CD4-positive, alpha-beta T cell treated with Interleukin-4 for 1 hour (primary cell): Measurements from ENCODE around the gene SCRN1.
A peak's percentile ranks its signal among the peaks of the same experiment; 100 is the strongest.
"Not testable (repeated sequence)": the region's sequence is repeated elsewhere in the genome, so short reads cannot be mapped to it uniquely, and the experiment has no call there.

Source experiments
- DNase-seq, 2 donors: peaks; one replicate each; pipeline ENCODE4 v3.0.0-alpha.2; 2020 to 2022

Gene SCRN1

GRCh38 chr7:29922921-29923700 is 66.5 kb downstream of the SCRN1 start:
- DNase-seq, result no peak

- peak; percentile 39 to 57 for DNase-seq
Observed at GRCh38 chr7:29921404-29922010, 68.1 kb downstream of the SCRN1 start.

DNA sequence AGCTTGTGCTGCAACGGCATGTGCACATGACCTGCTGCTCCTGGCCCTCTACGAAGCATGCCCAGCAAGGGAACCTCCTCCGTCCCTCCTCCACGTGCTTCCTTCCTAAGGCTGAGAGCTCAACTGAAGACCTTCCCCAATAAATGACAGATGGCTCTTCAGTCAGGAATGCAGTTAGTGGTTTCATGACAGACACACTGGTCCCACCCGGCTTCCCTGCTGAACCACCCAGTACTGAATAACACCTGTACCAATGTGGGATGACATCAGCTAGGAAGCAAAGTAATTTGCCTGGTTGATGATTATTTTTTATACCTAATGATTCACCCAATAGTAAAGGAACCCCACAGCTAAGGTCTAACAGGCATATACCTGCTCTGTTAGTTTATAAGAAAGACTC is 69.1 kb downstream of the SCRN1 start:
- no peak for DNase-seq

- no peak for DNase-seq
Observed at GRCh38 chr7:29919790-29920189, 69.8 kb downstream of the SCRN1 start.

DNA sequence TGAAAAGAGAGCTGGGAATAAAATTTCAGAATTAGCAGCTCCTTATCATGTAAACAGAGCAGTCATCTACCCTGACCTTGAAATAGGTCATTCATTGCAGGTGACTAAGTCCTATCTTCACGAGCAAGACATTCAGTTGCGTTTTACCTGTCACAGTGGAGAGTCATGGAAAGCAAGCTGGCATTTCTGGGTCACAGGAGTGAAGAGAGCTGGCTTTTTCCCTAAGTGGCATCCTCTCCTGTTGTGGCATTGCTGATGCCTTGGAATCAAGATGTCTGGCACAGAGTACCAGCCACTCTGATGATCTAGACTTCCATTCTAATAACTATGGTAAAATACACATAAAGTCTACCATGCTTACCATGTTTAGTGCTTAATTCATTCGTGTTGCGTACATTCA is 70.8 kb downstream of the SCRN1 start:
- DNase-seq, result no peak

DNA sequence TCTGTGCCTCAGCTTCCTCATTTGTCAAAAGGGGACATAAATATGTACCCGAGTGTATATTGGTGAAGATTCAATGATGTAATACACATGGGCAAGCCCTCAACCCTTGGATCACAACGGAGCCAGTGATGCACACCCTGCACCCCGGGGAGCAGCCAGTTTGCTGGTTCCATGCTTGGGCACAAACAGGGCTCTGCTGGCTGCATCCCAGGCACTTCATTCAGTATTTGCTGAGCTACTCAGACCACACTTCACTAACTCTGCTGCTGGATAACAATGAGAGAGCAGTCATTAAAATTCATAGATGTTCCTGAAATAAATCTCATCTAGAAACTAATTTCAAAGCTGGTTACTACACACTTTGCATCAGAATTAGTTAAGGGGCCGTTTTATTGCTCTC is 72.0 kb downstream of the SCRN1 start:
- DNase-seq, result no peak

- no peak for DNase-seq
Observed at GRCh38 chr7:29915481-29916215, 74.0 kb downstream of the SCRN1 start.

DNA sequence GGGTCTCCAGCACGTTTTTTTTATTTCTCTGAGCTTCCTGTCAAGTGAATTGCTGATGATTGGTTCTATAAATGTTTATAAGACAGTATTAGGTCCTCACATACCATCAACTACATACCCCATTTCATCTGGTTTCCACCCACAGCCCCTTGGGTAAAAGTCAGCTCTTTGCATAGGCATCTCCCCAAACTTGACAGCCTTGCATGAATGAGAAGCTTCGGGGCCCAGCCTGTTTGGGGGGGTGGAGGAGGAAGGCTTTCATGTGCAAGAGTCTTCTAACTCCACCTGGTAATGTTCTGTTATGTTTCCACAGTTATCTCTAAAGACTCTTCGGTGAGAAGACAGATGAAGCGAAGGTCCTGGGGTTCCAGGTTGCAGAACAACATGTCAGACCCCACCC is 75.4 kb downstream of the SCRN1 start:
- no peak for DNase-seq

DNA sequence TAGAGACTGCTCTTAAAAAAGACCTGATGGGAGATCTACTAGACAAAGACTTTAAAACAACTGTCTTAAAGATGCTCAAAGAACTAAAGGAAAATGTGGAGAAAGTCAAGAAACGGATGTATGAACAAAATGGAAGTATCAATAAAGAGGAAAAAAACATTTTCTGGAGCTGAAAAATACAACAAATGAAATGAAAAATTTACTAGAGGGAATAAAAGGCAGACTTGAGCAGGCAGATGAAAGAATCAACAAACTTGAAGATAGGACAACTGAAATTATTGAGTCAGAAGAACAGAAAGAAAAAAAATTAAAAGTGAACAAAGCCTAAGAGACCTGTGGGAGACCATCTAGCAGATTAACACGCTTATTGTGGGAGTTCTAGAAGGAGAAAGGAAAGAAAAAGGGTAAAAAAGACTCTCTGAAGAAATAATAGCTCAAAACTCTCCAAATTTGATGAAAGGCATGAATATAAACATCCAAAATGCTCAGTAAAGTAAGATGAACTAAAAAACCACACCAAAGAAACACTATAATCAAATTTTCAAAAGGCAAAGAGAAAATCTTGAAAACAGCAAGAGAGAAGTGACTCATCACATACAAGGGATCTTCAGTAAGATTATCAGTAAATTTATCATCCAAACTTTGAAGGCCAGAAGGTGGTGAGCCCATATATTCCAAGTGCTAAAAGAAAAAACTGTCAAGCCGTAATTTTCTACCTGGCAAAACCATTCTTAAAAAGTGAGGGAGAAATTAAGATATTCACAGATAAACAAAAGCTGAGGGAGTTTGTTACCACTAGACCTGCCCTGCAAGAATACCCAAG is 83.2 kb downstream of the SCRN1 start:
- no peak for DNase-seq

DNA sequence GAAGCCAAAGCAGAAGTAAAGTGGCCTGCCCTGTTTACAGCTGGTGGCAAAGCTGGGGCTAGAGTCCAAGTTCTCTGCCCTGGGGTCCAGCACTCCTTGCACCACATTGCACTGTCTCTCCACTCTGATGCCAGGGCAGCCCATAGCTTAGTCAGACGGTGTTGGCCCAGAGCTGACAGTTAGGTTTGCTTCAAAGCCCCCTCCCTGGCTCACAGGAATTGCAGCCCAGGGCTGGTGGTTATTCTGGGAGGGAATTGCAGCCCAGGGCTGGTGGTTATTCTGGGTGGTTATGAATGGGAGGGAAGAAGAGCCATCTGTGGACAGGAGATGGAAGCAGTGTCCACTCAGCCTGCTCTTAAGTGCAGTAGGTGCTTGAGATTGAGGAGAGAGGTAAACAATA is 88.9 kb downstream of the SCRN1 start:
- DNase-seq, result no peak

GRCh38 chr7:29898301-29898700 is 91.3 kb downstream of the SCRN1 start:
- no peak for DNase-seq

- no peak for DNase-seq
Observed at GRCh38 chr7:29896685-29897411, 92.8 kb downstream of the SCRN1 start.

GRCh38 chr7:29895559-29895958 is 94.0 kb downstream of the SCRN1 start:
- no peak for DNase-seq

DNA sequence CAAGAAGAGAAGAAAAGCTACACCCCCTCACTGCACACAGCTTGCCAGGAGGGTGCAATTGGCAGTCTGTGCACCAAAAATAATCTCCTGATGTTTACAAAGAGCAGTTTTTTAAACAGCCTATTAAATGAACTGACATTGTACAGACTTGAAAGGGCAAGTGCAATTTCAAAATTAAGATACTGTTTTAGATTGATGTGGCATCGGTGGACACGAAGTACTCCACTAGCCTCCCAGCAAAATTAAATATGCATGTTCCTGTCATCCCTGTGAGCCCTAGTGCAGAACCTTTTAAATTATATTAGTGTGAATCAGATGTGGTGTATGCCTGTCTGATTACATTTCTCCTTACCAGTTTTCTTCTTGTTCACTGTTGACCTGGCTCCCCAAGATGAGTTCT is 95.3 kb downstream of the SCRN1 start:
- DNase-seq, result no peak

GRCh38 chr7:29893351-29893965 is 96.1 kb downstream of the SCRN1 start:
- DNase-seq, result no peak

DNA sequence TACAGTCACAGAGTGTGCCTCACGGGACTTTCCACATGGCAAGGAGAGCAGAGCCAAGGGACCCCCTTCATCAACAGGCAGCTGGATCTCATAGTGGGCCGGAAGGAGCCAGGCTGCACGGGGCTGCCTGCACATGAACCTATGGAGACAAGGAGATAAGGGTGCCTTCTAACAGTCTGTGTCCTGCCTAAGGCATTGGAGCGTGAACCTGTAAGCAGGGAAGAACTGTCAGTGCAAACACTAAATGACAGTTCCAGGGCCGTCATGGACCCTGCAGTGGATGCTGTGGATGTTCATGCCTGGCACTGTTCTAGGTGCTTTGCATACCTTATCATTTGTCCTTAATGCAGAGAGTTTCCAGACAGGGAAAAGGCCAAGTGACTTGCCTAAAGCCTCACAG is 97.4 kb downstream of the SCRN1 start:
- DNase-seq, result no peak

- no peak for DNase-seq
Observed at GRCh38 chr7:29891766-29892165, 97.8 kb downstream of the SCRN1 start.

DNA sequence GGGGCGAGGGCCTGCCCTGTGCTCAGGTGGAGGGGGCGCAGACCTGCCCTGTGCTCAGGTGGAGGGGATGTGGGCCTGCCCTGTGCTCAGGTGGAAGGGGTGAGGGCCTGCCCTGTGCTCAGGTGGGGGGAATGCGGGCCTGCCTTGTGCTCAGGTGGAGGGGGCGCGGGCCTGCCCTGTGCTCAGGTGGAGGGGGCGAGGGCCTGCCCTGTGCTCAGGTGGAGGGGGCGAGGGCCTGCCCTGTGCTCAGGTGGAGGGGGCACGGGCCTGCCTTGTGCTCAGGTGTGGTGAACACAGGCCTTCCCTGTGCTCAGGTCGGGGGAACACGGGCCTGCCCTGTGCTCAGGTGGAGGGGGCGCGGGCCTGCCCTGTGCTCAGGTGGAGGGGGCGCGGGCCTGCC is 98.8 kb downstream of the SCRN1 start:
- not testable (repeated sequence) for DNase-seq

- DNase-seq, result no peak
Observed at GRCh38 chr7:29890251-29890650, 99.3 kb downstream of the SCRN1 start.

DNA sequence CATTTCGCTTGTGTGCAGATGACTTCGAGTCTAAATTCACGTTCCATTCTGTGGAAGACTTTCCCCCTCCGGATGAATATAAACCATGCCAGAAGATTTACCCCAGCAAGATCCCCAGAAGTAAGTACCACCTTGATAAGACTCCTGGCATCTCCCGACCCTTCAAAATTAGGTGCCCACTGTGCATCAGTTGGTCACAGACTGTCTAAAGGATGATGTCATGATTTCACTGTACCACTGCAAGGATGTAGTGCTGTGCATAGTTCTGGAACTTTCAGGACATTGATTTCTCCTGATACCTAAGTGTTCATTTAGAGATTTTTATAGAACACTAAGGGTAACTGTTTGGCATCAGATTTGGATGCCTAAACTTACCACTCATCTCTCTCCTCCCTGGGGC is 100.3 kb downstream of the SCRN1 start:
- no peak for DNase-seq

DNA sequence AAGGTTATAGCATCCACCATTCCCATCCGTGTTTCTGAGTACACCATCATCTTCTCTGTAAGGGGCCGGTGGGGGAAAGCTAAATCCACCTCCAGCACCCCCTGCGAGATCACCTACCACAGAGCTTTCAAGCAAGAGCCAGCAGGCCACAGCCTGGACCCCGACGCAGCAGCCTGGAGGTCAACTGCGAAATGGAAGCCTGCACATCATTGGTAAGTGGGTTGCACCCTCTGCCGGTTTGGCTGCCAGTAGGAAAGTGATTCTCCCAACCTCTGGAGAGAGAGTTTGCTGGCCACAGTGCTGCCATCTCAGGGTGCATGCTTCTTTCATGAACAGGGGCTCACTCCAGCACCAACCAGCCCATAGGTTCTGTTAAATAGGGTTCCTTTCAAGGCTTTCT is 101.6 kb downstream of the SCRN1 start:
- no peak for DNase-seq

DNA sequence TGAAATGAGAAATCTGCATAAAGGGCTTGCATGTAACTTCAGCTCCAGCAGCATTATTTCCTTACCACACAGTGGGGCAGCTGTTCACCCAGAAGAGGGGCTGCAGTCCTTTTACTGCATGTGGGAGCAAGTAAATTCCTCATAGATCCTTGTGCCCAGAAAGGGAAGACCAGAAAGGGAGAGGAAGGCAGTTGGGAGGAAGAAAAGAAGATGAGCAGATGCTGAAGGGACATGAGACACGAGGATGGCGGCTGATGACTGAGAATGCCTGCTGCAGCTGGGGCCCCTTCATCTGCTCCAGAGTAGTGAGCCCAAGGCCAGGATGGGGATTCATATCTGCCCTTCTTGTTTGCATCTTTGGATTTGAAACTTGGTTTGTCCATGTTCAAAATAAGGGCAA is 102.8 kb downstream of the SCRN1 start:
- DNase-seq, result no peak
